Endothelial cell of umbilical vein (primary cell): ENCODE results near the gene PLA2G10. TPM values are rescaled to one million over a fixed set of nuclear protein-coding genes. Genes with fewer than 3 reads are reported as not detected.

Experiments
- BruUV-seq: library from RNA; stranded (reverse); fragments of 400-500 nt; replicated peaks from 2 replicates; lab custom pipeline; 2021; lab: Mats Ljungman, UMichigan
- CTCF ChIA-PET: fragments of 300-600, 350-600 bp; sonication (Branson Sonifier 250); formaldehyde crosslinking; loops from one replicate; lab custom pipeline; 2021; ENCODE audit warnings: antibody characterized with exemption, inconsistent platforms; lab: Charles Lee
- POLR2A ChIA-PET: fragments of 300-600, 350-600 bp; sonication (Branson Sonifier 250); formaldehyde crosslinking; loops from one replicate; lab custom pipeline; 2021; ENCODE audit warnings: antibody characterized with exemption, inconsistent platforms; lab: Charles Lee
- DNase-seq: peaks from one replicate; pipeline ENCODE4 v3.0.0-alpha.2; 2011; ENCODE audit warnings: low read depth, low spot score
- FAIRE-seq: peaks from 2 replicates; lab custom pipeline; 2011; peaks lifted over from hg19 to GRCh38; lab: Jason Lieb, UNC
- H2AFZ ChIP-seq: 2 replicates; pipeline ENCODE4 v1.6.0; 2012; ENCODE audit warnings: low read depth, low read length, control low read depth, inconsistent platforms
- H3K27ac ChIP-seq: 2 replicates; pipeline ENCODE4 v1.5.1; 2011; ENCODE audit warnings: low read depth, mild to moderate bottlenecking, control low read depth, low read length, moderate library complexity; ENCODE audit not compliant: insufficient read depth
- H3K27me3 ChIP-seq, 2 experiments: 2 replicates each; pipeline versions ENCODE4 v1.6.0 to v1.6.1; 2011; ENCODE audit warnings: low read length in 2 of 2, mixed read lengths in 1 of 2; ENCODE audit not compliant: control insufficient read depth in 2 of 2, insufficient read depth in 2 of 2
- H3K36me3 ChIP-seq, 2 experiments: 2 replicates in 1 of 2; 3 replicates in 1 of 2; pipeline ENCODE4 v1.5.1; 2011; ENCODE audit warnings: low read length in 2 of 2, mild to moderate bottlenecking in 1 of 2, moderate library complexity in 1 of 2; ENCODE audit not compliant: control insufficient read depth in 2 of 2, insufficient read depth in 2 of 2; ENCODE audit errors: extremely low read depth in 1 of 2
- H3K4me1 ChIP-seq: 3 replicates; pipeline ENCODE4 v1.5.1; 2011; ENCODE audit warnings: mild to moderate bottlenecking, low read length; ENCODE audit not compliant: control insufficient read depth, insufficient read depth; ENCODE audit errors: extremely low read depth
- H3K4me2 ChIP-seq: 2 replicates; pipeline ENCODE4 v1.6.1; 2011; ENCODE audit warnings: low read length, control low read depth, mixed read lengths; ENCODE audit not compliant: insufficient read depth
- H3K4me3 ChIP-seq, 3 experiments: fragments of 200-600 bp in 1 of 3; sonication (generic), shearing (Covaris generic) in 1 of 3; replicated peaks in 1 of 3; 2 replicates each; pipeline ENCODE4 v1.5.1; 2011 to 2016; ENCODE audit warnings: control low read depth in 3 of 3, low read length in 3 of 3, mild to moderate bottlenecking in 2 of 3, inconsistent platforms in 1 of 3, low read depth in 1 of 3, moderate library complexity in 1 of 3; ENCODE audit not compliant: insufficient read depth in 1 of 3
- H3K79me2 ChIP-seq: 2 replicates; pipeline ENCODE4 v1.6.0; 2012; ENCODE audit warnings: low read length, inconsistent platforms; ENCODE audit not compliant: control insufficient read depth, insufficient read depth
- H3K9ac ChIP-seq: replicated peaks from 2 replicates; pipeline ENCODE3; 2011; ENCODE audit warnings: low read length, control low read depth; ENCODE audit not compliant: insufficient read depth; ENCODE audit errors: extremely low read depth
- H3K9me1 ChIP-seq: replicated peaks from 3 replicates; pipeline ENCODE4 v1.6.0; 2011; ENCODE audit warnings: mild to moderate bottlenecking, low read length; ENCODE audit not compliant: control insufficient read depth, insufficient read depth; ENCODE audit errors: extremely low read depth
- H3K9me3 ChIP-seq: replicated peaks from 2 replicates; pipeline ENCODE4 v1.5.1; 2012; ENCODE audit warnings: low read length, inconsistent platforms; ENCODE audit not compliant: control insufficient read depth, insufficient read depth
- H4K20me1 ChIP-seq: replicated peaks from 2 replicates; pipeline ENCODE3; 2011; ENCODE audit warnings: mild to moderate bottlenecking, low read length; ENCODE audit not compliant: control insufficient read depth, insufficient read depth; ENCODE audit errors: extremely low read depth
- EZH2 ChIP-seq: IDR thresholded peaks from 2 replicates; pipeline ENCODE4 v1.6.1; 2012; ENCODE audit warnings: borderline replicate concordance, low read depth, mild to moderate bottlenecking, moderate library complexity, low read length, inconsistent platforms; ENCODE audit not compliant: severe bottlenecking
- GATA2 ChIP-seq: IDR thresholded peaks from 2 replicates; pipeline ENCODE4 v1.7.0; 2011; ENCODE audit warnings: low read depth, mild to moderate bottlenecking, moderate library complexity, mixed read lengths, low read length; ENCODE audit not compliant: insufficient read length, insufficient read depth
- JUN ChIP-seq: IDR thresholded peaks from 2 replicates; pipeline ENCODE4 v1.6.1; 2011; ENCODE audit warnings: borderline replicate concordance, low read depth; ENCODE audit not compliant: insufficient read length, insufficient read depth
- MAX ChIP-seq: IDR thresholded peaks from 2 replicates; pipeline ENCODE4 v1.6.1; 2011; ENCODE audit not compliant: insufficient read depth, insufficient read length
- MYC ChIP-seq: IDR thresholded peaks from one replicate; pipeline ENCODE4 v1.6.1; 2011; ENCODE audit warnings: mild to moderate bottlenecking, low read depth, low read length
- POLR2AphosphoS5 ChIP-seq: IDR thresholded peaks from 2 replicates; pipeline ENCODE4 v1.6.1; 2012; ENCODE audit warnings: low read depth, mild to moderate bottlenecking, control low read depth, low read length, moderate library complexity; ENCODE audit not compliant: insufficient read depth
- dilution Hi-C: fragments of 300-500 bp; cut with MboI; formaldehyde crosslinking; loops from one replicate; pipeline ENCODE4 v1.15.0; 2019; ENCODE audit warnings: low sequenced_read_pairs; ENCODE audit not compliant: extremely low pct_ligation_motif_present
- intact Hi-C: fragments of 100-400 bp; cut with micrococcal nuclease; formaldehyde crosslinking; loops from one replicate; pipeline ENCODE4 v1.10.0; 2022
- polyA plus RNA-seq, 4 experiments: library from polyadenylated mRNA; depleted of rRNA in 3 of 4; stranded (reverse) in 3 of 4; unstranded in 1 of 4; fragments of >200 nt; gene quantifications; 2 replicates each; pipeline versions ENCODE4 v1.2.1 to v1.2.3, GENCODE V29; 2011 to 2012; ENCODE audit warnings: missing spikeins in 1 of 4
- total RNA-seq: library from RNA; stranded (reverse); gene quantifications from 2 replicates; pipeline ENCODE4 v1.2.3, GENCODE V29; 2021
- TF ChIP-seq, protein P1 (sequence below), 2 donors: IDR thresholded peaks; 1 replicate in 1 of 2; 2 replicates in 1 of 2; pipeline ENCODE4 v1.5.1; 2011; ENCODE audit warnings: low read length in 2 of 2, mild to moderate bottlenecking in 2 of 2, moderate library complexity in 2 of 2, control low read depth in 1 of 2, inconsistent platforms in 1 of 2, low read depth in 1 of 2; ENCODE audit not compliant: insufficient read depth in 1 of 2; ENCODE audit errors: extremely low read depth in 1 of 2

PLA2G10 gene
- total and polyA plus RNA-seq, 2 donors (not counting 3 experiments of a cell fraction or from before 2014, with no cell fraction given), result 0.25 TPM; not detected in 1

- FAIRE-seq (no peak), DNase-seq (no peak)
- Histone ChIP-seq H3K4me2 (no peak overlapping the region), H3K9ac (no peak overlapping the region), H3K9me1 (no peaks in the 10 kb centered on the region), H3K4me1 (no peaks in the 10 kb centered on the region), H4K20me1 (no peaks in the 10 kb centered on the region), H3K79me2 (no peaks in the 10 kb centered on the region), H3K27ac (no peak overlapping the region), H3K9me3 (no peaks in the 10 kb centered on the region), H2AFZ (no peak overlapping the region), H3K36me3 (peaks cover 18 to 30% of the 10 kb centered on the region in 2 experiments), H3K4me3 (no peak overlapping the region), H3K27me3 (no peaks in the 10 kb centered on the region)
- CTCF ChIA-PET, result no interaction called here
- TF ChIP-seq JUN (no peak), MYC (no peak), EZH2 (no peak), POLR2AphosphoS5 (no peak), GATA2 (no peak), MAX (no peak)
- TF ChIP-seq, protein P1, sequence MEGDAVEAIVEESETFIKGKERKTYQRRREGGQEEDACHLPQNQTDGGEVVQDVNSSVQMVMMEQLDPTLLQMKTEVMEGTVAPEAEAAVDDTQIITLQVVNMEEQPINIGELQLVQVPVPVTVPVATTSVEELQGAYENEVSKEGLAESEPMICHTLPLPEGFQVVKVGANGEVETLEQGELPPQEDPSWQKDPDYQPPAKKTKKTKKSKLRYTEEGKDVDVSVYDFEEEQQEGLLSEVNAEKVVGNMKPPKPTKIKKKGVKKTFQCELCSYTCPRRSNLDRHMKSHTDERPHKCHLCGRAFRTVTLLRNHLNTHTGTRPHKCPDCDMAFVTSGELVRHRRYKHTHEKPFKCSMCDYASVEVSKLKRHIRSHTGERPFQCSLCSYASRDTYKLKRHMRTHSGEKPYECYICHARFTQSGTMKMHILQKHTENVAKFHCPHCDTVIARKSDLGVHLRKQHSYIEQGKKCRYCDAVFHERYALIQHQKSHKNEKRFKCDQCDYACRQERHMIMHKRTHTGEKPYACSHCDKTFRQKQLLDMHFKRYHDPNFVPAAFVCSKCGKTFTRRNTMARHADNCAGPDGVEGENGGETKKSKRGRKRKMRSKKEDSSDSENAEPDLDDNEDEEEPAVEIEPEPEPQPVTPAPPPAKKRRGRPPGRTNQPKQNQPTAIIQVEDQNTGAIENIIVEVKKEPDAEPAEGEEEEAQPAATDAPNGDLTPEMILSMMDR (IDR thresholded peaks at IDR 0.05; ENCODE audit: extremely low read depth in 1 of 2, insufficient read depth in 1 of 2, low read depth in 1 of 2, low read length in 2 of 2), result no peak
- intact Hi-C loops (no loop called here), dilution Hi-C loops (no loop called here)
- POLR2A ChIA-PET, result no interaction called here
- no TSS peak for BruUV-seq
These were observed 26.5 kb downstream of the PLA2G10 start for GRCh38 chr16:14667347-14668266.
